IMR-90 (cell line): ENCODE results near the gene P2RX3. TPM values are rescaled to one million over a fixed set of nuclear protein-coding genes. Genes with fewer than 3 reads are reported as not detected.

Experiments
- ATAC-seq: fragments of 200-7000 bp; cut with Tn5 transposase; 2 replicates; pipeline ENCODE4 v1.9.1; 2020; ENCODE audit warnings: low read depth, mild to moderate bottlenecking, moderate library complexity
- BruUV-seq: library from RNA; stranded (reverse); fragments of 400-500 nt; replicated peaks from 2 replicates; lab custom pipeline; 2021; lab: Mats Ljungman, UMichigan
- CTCF ChIA-PET: fragments of 300-600 bp; formaldehyde crosslinking; extraction: SDS; loops from one replicate; lab custom pipeline; 2021; ENCODE audit warnings: antibody characterized with exemption; lab: Yijun Ruan, JAX
- POLR2A ChIA-PET: fragments of 300-600 bp; sonication (Branson Sonifier 250); formaldehyde crosslinking; loops from one replicate; lab custom pipeline; 2022; ENCODE audit warnings: antibody characterized with exemption; ENCODE audit not compliant: unreplicated experiment; lab: Charles Lee
- DNase-seq: peaks from one replicate; pipeline ENCODE4 v3.0.0; 2013
- H2AFZ ChIP-seq: replicated peaks from 2 replicates; pipeline ENCODE3; 2013; ENCODE audit warnings: low read length, mild to moderate bottlenecking; ENCODE audit not compliant: poor library complexity
- H2AK5ac ChIP-seq: 2 replicates; pipeline ENCODE4 v1.6.1; 2013; ENCODE audit warnings: low read depth, low read length, inconsistent platforms
- H2AK9ac ChIP-seq: replicated peaks from 2 replicates; pipeline ENCODE3; 2013; ENCODE audit warnings: mild to moderate bottlenecking, low read depth, low read length, moderate library complexity; ENCODE audit not compliant: poor library complexity
- H2BK120ac ChIP-seq: 2 replicates; pipeline ENCODE4 v1.6.1; 2013; ENCODE audit warnings: low read depth, low read length, inconsistent platforms
- H2BK15ac ChIP-seq: 3 replicates; pipeline ENCODE4 v1.6.1; 2013; ENCODE audit warnings: low read depth, low read length, inconsistent platforms
- H2BK20ac ChIP-seq: 2 replicates; pipeline ENCODE4 v1.6.1; 2013; ENCODE audit warnings: low read depth, mild to moderate bottlenecking, inconsistent platforms, low read length, moderate library complexity
- H2BK5ac ChIP-seq: 2 replicates; pipeline ENCODE4 v1.6.1; 2013; ENCODE audit warnings: mild to moderate bottlenecking, low read depth, low read length, inconsistent platforms; ENCODE audit not compliant: poor library complexity, severe bottlenecking
- H3K14ac ChIP-seq: replicated peaks from 2 replicates; pipeline ENCODE4 v1.6.1; 2013; ENCODE audit warnings: low read depth, low read length, inconsistent platforms
- H3K18ac ChIP-seq: 2 replicates; pipeline ENCODE4 v1.6.1; 2013; ENCODE audit warnings: low read depth, low read length, control low read depth
- H3K23ac ChIP-seq: 2 replicates; pipeline ENCODE4 v1.6.1; 2013; ENCODE audit warnings: low read depth, low read length, inconsistent platforms
- H3K27ac ChIP-seq: 2 replicates; pipeline ENCODE4 v1.5.1; 2013; ENCODE audit warnings: mild to moderate bottlenecking, control low read depth, low read length; ENCODE audit not compliant: insufficient read depth
- H3K27me3 ChIP-seq: 2 replicates; pipeline ENCODE4 v1.6.1; 2013; ENCODE audit warnings: low read length; ENCODE audit not compliant: control insufficient read depth, insufficient read depth
- H3K36me3 ChIP-seq: 2 replicates; pipeline ENCODE4 v1.6.1; 2013; ENCODE audit warnings: low read length, mixed read lengths; ENCODE audit not compliant: control insufficient read depth, insufficient read depth
- H3K4ac ChIP-seq: 2 replicates; pipeline ENCODE4 v1.6.1; 2013; ENCODE audit warnings: low read depth, low read length, inconsistent platforms
- H3K4me1 ChIP-seq: 2 replicates; pipeline ENCODE4 v1.6.1; 2013; ENCODE audit warnings: low read length, mixed read lengths; ENCODE audit not compliant: control insufficient read depth, insufficient read depth
- H3K4me2 ChIP-seq: 2 replicates; pipeline ENCODE4 v1.6.1; 2013; ENCODE audit warnings: low read depth, mild to moderate bottlenecking, control low read depth, low read length, moderate library complexity
- H3K4me3 ChIP-seq: 2 replicates; pipeline ENCODE4 v1.5.1; 2013; ENCODE audit warnings: low read depth, mild to moderate bottlenecking, control low read depth, low read length, moderate library complexity; ENCODE audit not compliant: insufficient read depth
- H3K56ac ChIP-seq: 2 replicates; pipeline ENCODE4 v1.6.1; 2013; ENCODE audit warnings: low read length, inconsistent platforms; ENCODE audit not compliant: insufficient read depth; ENCODE audit errors: extremely low read depth
- H3K79me1 ChIP-seq, 2 experiments: 2 replicates each; pipeline ENCODE4 v1.6.1; 2013; ENCODE audit warnings: low read length in 2 of 2, inconsistent platforms in 1 of 2, low read depth in 1 of 2
- H3K9ac ChIP-seq: 2 replicates; pipeline ENCODE4 v1.6.1; 2013; ENCODE audit warnings: low read depth, low read length, control low read depth
- H3K9me1 ChIP-seq: 2 replicates; pipeline ENCODE4 v1.6.1; 2013; ENCODE audit warnings: low read length, inconsistent platforms; ENCODE audit not compliant: insufficient read depth
- H3K9me3 ChIP-seq: 2 replicates; pipeline ENCODE4 v1.6.1; 2013; ENCODE audit warnings: low read length; ENCODE audit not compliant: control insufficient read depth, insufficient read depth
- H4K20me1 ChIP-seq: 2 replicates; pipeline ENCODE4 v1.6.1; 2013; ENCODE audit warnings: low read length, inconsistent platforms; ENCODE audit not compliant: insufficient read depth
- H4K5ac ChIP-seq: 2 replicates; pipeline ENCODE4 v1.6.1; 2013; ENCODE audit warnings: mild to moderate bottlenecking, low read depth, low read length, control low read depth
- H4K8ac ChIP-seq, 2 experiments: 2 replicates each; pipeline ENCODE4 v1.6.1; 2013; ENCODE audit warnings: low read depth in 2 of 2, low read length in 2 of 2, control low read depth in 1 of 2, inconsistent platforms in 1 of 2
- H4K91ac ChIP-seq: 2 replicates; pipeline ENCODE4 v1.6.1; 2013; ENCODE audit warnings: low read depth, low read length, inconsistent platforms; ENCODE audit not compliant: insufficient read depth
- BHLHE40 ChIP-seq: fragments of 150-350 bp; IDR thresholded peaks from 2 replicates; pipeline ENCODE4 v1.6.1; 2016; ENCODE audit warnings: mild to moderate bottlenecking, low read depth, low read length
- FOS ChIP-seq: fragments of 150-350 bp; IDR thresholded peaks from 2 replicates; pipeline ENCODE4 v1.6.1; 2016; ENCODE audit warnings: low read depth, low read length
- MAFK ChIP-seq: IDR thresholded peaks from 2 replicates; pipeline ENCODE4 v1.6.1; 2012; ENCODE audit warnings: low read depth, low read length, improper control_type of control experiment
- MAZ ChIP-seq: IDR thresholded peaks from 2 replicates; pipeline ENCODE4 v1.6.1; 2012; ENCODE audit warnings: low read depth, mild to moderate bottlenecking, low read length, improper control_type of control experiment, moderate library complexity, borderline replicate concordance
- NFE2L2 ChIP-seq: fragments of 150-350 bp; IDR thresholded peaks from 2 replicates; pipeline ENCODE4 v1.6.1; 2016; ENCODE audit warnings: low read depth, mild to moderate bottlenecking, low read length
- WGBS, 2 experiments: methylation state at CpG; one replicate each; pipeline versions ENCODE4 v1.1.5 to v1.1.7; 2013; ENCODE audit warnings: missing lambda C conversion rate in 2 of 2; ENCODE audit not compliant: insufficient read length in 1 of 2; ENCODE audit errors: extremely low coverage in 2 of 2; 5-methylcytosine and 5-hydroxymethylcytosine counted together
- dilution Hi-C: fragments of 300-500 bp; cut with HindIII; formaldehyde crosslinking; loops from one replicate; pipeline ENCODE4 v1.14.3; 2018; ENCODE audit warnings: low sequenced_read_pairs; ENCODE audit not compliant: unreplicated experiment
- in situ Hi-C: fragments of 300-500 bp; cut with MboI; formaldehyde crosslinking; loops from 3 replicates; pipeline ENCODE4 v1.14.3; 2019; ENCODE audit warnings: low sequenced_read_pairs, inconsistent platforms, mixed read lengths
- intact Hi-C: fragments of 100-400 bp; cut with micrococcal nuclease; formaldehyde crosslinking; loops from 2 replicates; pipeline ENCODE4 v1.10.0; 2022
- polyA plus RNA-seq, 3 experiments: library from polyadenylated mRNA; depleted of rRNA; stranded (reverse); fragments of >200 nt; gene quantifications; 2 replicates each; pipeline ENCODE4 v1.2.3, GENCODE V29; 2012; ENCODE audit warnings: low replicate concordance in 1 of 3
- total RNA-seq: library from RNA; depleted of rRNA; stranded (reverse); fragments of >200 nt; gene quantifications from 2 replicates; pipeline ENCODE4 v1.2.3, GENCODE V29; 2012

Gene P2RX3
- total and polyA plus RNA-seq, 2 of the 4 experiments (the other 2 are of a cell fraction): not detected

GRCh38 chr11:57353036-57353435 lies 14.9 kb downstream of the P2RX3 start:
- Histone ChIP-seq H4K5ac (no peak overlapping the region), H2AFZ (no peak overlapping the region), H4K20me1 (no peaks in the 10 kb centered on the region), H3K9ac (no peak overlapping the region), H3K9me1 (no peaks in the 10 kb centered on the region), H2BK20ac (no peak overlapping the region), H3K36me3 (no peaks in the 10 kb centered on the region), H2AK5ac (no peak overlapping the region), H3K18ac (no peak overlapping the region), H3K27ac (no peak overlapping the region), H3K23ac (no peak overlapping the region), H3K14ac (no peak overlapping the region), H3K4me3 (no peak overlapping the region), H3K9me3 (peaks cover 5% of the 10 kb centered on the region; the same call in 1 of the 2 replicates), H4K8ac (no peak overlapping the region), H3K27me3 (peaks cover 30% of the 10 kb centered on the region), H3K56ac (no peak overlapping the region), H2BK5ac (no peak overlapping the region), H2BK120ac (no peak overlapping the region), H2BK15ac (no peak overlapping the region), H2AK9ac (no peak overlapping the region), H3K4me2 (no peak overlapping the region), H3K4me1 (peaks cover 2% of the 10 kb centered on the region; the same call in 1 of the 2 replicates), H4K91ac (no peak overlapping the region), H3K79me1 (no peaks in the 10 kb centered on the region), H3K4ac (no peak overlapping the region)
- DNase-seq (no peak), ATAC-seq (no peak)
- TF ChIP-seq MAZ: no peak
- no peak for TF ChIP-seq NFE2L2
- TF ChIP-seq FOS: no peak
- no peak for TF ChIP-seq BHLHE40
- TF ChIP-seq MAFK: no peak
- in situ Hi-C loops (loop anchor here (25.0 kb wide), 1 partner anchor 516 kb away; no protein-coding TSS in a partner anchor), dilution Hi-C loops (no loop called here), intact Hi-C loops (loop anchor here (5.0 kb wide), 1 partner anchor 511 kb away; no protein-coding TSS in a partner anchor)
- no CpG with 5 or more reads among the region's 5 CpGs for WGBS, 2 experiments
- ChIA-PET POLR2A (no interaction called here), CTCF (interaction anchor here (0.8 kb wide), 1 partner anchor 103 kb away, joined by 3 read pairs; no protein-coding TSS in a partner anchor)
- no TSS peak for BruUV-seq
